ENCODE data around the gene ZNF782. TPM values are rescaled to one million over a fixed set of nuclear protein-coding genes. Genes with fewer than 3 reads are reported as not detected.
A peak's percentile ranks its signal among the peaks of the same experiment; 100 is the strongest.

ZNF782 gene
- total RNA-seq, 1 donor, result 5.4 TPM

GRCh38 chr9:96781552-96781951 lies 72.8 kb downstream of the ZNF782 start:
- Histone ChIP-seq H3K36me3 (ENCODE audit: insufficient read depth, low read length) (no peaks in the 10 kb centered on the region), H3K4me2 (ENCODE audit: insufficient read depth, low read length) (no peak overlapping the region), H3K4me3 (ENCODE audit: insufficient read depth, low read length) (no peak overlapping the region), H3K9me3 (ENCODE audit: low read depth, low read length) (no peaks in the 10 kb centered on the region), H3K27ac (ENCODE audit: low read depth, low read length) (no peak overlapping the region), H3K79me2 (ENCODE audit: insufficient read depth, low read length) (peaks cover 15% of the 10 kb centered on the region), H4K20me1 (ENCODE audit: insufficient read depth, low read length) (no peaks in the 10 kb centered on the region), H3K4me1 (ENCODE audit: insufficient read depth, low read length) (peaks cover 10% of the 10 kb centered on the region), H3K27me3 (ENCODE audit: insufficient read depth, low read length) (no peaks in the 10 kb centered on the region), H2AFZ (ENCODE audit: low read length) (no peak overlapping the region)
- DNase-seq (ENCODE audit: insufficient read length, low spot score, missing footprints), result no peak
- TF ChIP-seq CTCF (IDR thresholded peaks at IDR 0.05; ENCODE audit: extremely low read depth, low read depth, low read length), result no peak

- Histone ChIP-seq H3K27me3 (ENCODE audit: insufficient read depth, low read length) (no peaks in the 10 kb centered on the region), H3K9me3 (ENCODE audit: low read depth, low read length) (no peaks in the 10 kb centered on the region), H3K4me3 (ENCODE audit: insufficient read depth, low read length) (no peak overlapping the region), H3K36me3 (ENCODE audit: insufficient read depth, low read length) (peaks cover 21% of the 10 kb centered on the region), H3K79me2 (ENCODE audit: insufficient read depth, low read length) (peaks cover 20% of the 10 kb centered on the region), H3K4me2 (ENCODE audit: insufficient read depth, low read length) (peak overlapping the region; percentile 96), H4K20me1 (ENCODE audit: insufficient read depth, low read length) (no peaks in the 10 kb centered on the region), H3K4me1 (ENCODE audit: insufficient read depth, low read length) (peaks cover 10% of the 10 kb centered on the region), H3K27ac (ENCODE audit: low read depth, low read length) (no peak overlapping the region), H2AFZ (ENCODE audit: low read length) (no peak overlapping the region)
- no peak for TF ChIP-seq CTCF (IDR thresholded peaks at IDR 0.05; ENCODE audit: extremely low read depth, low read depth, low read length)
- DNase-seq (ENCODE audit: insufficient read length, low spot score, missing footprints), result no peak
These were observed 75.2 kb downstream of the ZNF782 start for GRCh38 chr9:96779089-96779488.

GRCh38 chr9:96777426-96777864 lies 76.9 kb downstream of the ZNF782 start:
- Histone ChIP-seq H3K4me1 (ENCODE audit: insufficient read depth, low read length) (peaks cover 10% of the 10 kb centered on the region), H4K20me1 (ENCODE audit: insufficient read depth, low read length) (no peaks in the 10 kb centered on the region), H3K4me2 (ENCODE audit: insufficient read depth, low read length) (peak overlapping the region; percentile 96), H3K9me3 (ENCODE audit: low read depth, low read length) (no peaks in the 10 kb centered on the region), H3K27me3 (ENCODE audit: insufficient read depth, low read length) (no peaks in the 10 kb centered on the region), H3K27ac (ENCODE audit: low read depth, low read length) (peak overlapping the region; percentile 7), H2AFZ (ENCODE audit: low read length) (peak overlapping the region; percentile 79), H3K4me3 (ENCODE audit: insufficient read depth, low read length) (peak overlapping the region; percentile 96), H3K36me3 (ENCODE audit: insufficient read depth, low read length) (peaks cover 32% of the 10 kb centered on the region), H3K79me2 (ENCODE audit: insufficient read depth, low read length) (peaks cover 20% of the 10 kb centered on the region)
- no peak for TF ChIP-seq CTCF (IDR thresholded peaks at IDR 0.05; ENCODE audit: extremely low read depth, low read depth, low read length)
- DNase-seq (ENCODE audit: insufficient read length, low spot score, missing footprints), result no peak

- H4K20me1 ChIP-seq (ENCODE audit: insufficient read depth, low read length), result no peaks in the 10 kb centered on the region
- H3K27me3 ChIP-seq (ENCODE audit: insufficient read depth, low read length), result no peaks in the 10 kb centered on the region
- H3K9me3 ChIP-seq (ENCODE audit: low read depth, low read length), result peaks cover 7% of the 10 kb centered on the region
- H3K36me3 ChIP-seq (ENCODE audit: insufficient read depth, low read length), result peaks cover 65% of the 10 kb centered on the region
- no peak for DNase-seq (ENCODE audit: insufficient read length, low spot score, missing footprints)
- H3K79me2 ChIP-seq (ENCODE audit: insufficient read depth, low read length), result peaks cover 4% of the 10 kb centered on the region
- H3K4me3 ChIP-seq (ENCODE audit: insufficient read depth, low read length), result no peak overlapping the region
- no peak for TF ChIP-seq CTCF (IDR thresholded peaks at IDR 0.05; ENCODE audit: extremely low read depth, low read depth, low read length)
- H3K27ac ChIP-seq (ENCODE audit: low read depth, low read length), result no peak overlapping the region
- H3K4me2 ChIP-seq (ENCODE audit: insufficient read depth, low read length), result no peak overlapping the region
- H3K4me1 ChIP-seq (ENCODE audit: insufficient read depth, low read length), result no peaks in the 10 kb centered on the region
- H2AFZ ChIP-seq (ENCODE audit: low read length), result no peak overlapping the region
These were observed 83.2 kb downstream of the ZNF782 start for GRCh38 chr9:96771124-96771523.
